Measurements from ENCODE around the gene IL32.

DNA sequence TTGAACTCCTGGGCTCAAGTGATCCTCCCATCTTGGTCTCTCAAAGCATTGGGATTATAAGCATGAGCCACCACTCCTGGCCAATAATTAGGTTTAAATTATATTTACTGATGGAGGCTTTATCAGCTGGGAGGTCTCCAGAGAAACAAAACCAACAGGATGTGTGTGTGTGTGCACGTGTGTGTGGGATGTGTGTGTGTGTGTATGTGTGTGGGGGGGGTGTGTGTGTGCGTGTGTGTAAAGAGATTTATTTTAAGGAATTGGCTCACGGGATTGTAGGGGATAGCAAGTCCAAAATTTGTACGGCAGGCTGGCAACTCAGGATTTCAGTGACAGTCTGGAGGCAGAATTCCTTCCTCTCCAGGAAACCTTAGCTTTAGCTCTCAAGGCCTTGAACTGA is 14.4 kb upstream of the IL32 start:
- TF ChIP-seq, protein P1, sequence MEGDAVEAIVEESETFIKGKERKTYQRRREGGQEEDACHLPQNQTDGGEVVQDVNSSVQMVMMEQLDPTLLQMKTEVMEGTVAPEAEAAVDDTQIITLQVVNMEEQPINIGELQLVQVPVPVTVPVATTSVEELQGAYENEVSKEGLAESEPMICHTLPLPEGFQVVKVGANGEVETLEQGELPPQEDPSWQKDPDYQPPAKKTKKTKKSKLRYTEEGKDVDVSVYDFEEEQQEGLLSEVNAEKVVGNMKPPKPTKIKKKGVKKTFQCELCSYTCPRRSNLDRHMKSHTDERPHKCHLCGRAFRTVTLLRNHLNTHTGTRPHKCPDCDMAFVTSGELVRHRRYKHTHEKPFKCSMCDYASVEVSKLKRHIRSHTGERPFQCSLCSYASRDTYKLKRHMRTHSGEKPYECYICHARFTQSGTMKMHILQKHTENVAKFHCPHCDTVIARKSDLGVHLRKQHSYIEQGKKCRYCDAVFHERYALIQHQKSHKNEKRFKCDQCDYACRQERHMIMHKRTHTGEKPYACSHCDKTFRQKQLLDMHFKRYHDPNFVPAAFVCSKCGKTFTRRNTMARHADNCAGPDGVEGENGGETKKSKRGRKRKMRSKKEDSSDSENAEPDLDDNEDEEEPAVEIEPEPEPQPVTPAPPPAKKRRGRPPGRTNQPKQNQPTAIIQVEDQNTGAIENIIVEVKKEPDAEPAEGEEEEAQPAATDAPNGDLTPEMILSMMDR (conservative IDR thresholded peaks at IDR 0.05; ENCODE audit: low read depth, low read length) = no peak
- no peak for TF ChIP-seq EZH2 (IDR thresholded peaks at IDR 0.05; ENCODE audit: borderline replicate concordance, low read depth, low read length, poor library complexity, severe bottlenecking)

Data from A673 (cell line).